ENCODE data around the gene SLC12A3.

Gene SLC12A3

DNA sequence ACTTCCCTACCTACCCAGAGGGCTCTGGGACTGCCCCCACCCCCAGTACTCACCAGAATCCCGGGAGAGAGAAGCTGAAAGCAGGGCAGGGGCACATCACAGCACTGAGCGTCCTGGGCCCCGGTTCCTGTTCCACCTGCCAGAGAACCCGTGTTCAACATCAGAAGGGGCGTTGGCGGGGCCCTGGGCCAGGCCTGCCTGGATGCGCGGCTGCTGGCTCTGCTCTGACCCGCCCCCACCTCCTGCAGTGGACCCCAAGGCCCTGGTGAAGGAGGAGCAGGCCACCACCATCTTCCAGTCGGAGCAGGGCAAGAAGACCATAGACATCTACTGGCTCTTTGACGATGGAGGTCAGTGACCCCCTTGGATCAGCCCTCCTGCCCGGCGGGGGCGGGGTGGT is 27.7 kb downstream of the SLC12A3 start:
- DNase-seq (ENCODE audit: low read depth): no peak

DNA sequence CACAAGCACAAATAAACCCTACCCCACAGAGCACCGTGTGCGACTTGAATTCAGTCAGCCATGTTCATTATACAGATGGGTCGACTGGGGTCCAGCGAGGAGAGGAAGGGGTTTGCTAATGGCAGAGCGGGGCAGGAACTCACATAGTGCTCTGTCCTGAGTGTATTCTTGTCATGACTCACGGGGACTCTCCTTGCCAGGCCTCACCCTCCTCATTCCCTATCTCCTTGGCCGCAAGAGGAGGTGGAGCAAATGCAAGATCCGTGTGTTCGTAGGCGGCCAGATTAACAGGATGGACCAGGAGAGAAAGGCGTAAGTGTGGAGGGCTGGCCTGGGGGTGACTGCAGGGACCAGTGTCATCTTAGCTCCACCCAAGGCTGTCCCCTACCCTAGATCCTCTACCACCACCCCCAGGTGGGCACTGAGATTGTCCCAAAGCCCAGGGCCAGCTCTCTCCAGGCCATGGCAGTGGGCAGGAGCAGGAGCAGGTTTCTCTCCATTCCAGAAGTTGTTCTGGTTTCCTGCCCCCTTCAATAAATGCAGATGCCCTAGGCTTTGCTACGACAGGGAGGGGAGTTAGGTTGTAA is 29.4 kb downstream of the SLC12A3 start:
- DNase-seq (ENCODE audit: low read depth): no peak

DNA sequence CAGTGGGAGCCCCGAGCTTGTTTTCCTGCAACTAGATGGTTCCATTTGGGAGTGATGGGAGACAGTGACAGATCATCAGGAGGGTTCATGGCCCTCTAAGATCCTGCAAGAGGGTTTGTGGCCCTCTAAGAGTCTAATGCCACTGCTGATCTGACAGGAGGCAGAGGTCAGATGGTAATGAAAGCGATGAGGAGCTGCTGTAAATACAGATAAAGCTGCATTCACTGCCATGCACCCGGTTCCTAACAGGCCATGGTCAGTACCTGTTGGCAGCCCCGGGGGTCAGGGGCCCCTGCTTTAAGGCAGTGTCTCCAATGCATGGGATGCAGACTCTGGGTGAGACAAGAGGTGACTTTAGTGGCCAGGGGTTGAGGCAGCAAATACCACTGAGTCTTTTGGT is 30.8 kb downstream of the SLC12A3 start:
- DNase-seq (ENCODE audit: low read depth): no peak

DNA sequence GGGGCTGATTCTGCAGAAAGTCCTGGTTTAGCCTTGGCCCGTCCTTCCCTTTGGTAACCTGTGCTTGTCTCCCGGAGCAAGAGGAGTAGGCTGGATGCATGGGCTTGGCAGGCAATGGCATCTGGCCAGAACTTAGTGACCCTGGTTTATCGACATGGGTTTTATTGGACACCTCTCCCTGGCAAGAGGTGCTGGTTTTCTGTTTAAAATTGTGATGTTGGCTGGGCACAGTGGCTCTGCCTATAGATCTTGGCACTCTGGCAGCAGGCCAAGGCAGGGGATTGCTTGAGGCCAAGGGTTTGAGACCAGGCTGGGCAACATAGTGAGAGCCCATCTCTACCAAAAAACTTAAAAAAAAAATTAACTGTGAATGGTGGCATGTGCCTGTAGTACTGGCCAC is 31.2 kb downstream of the SLC12A3 start:
- DNase-seq (ENCODE audit: low read depth): no peak

DNA sequence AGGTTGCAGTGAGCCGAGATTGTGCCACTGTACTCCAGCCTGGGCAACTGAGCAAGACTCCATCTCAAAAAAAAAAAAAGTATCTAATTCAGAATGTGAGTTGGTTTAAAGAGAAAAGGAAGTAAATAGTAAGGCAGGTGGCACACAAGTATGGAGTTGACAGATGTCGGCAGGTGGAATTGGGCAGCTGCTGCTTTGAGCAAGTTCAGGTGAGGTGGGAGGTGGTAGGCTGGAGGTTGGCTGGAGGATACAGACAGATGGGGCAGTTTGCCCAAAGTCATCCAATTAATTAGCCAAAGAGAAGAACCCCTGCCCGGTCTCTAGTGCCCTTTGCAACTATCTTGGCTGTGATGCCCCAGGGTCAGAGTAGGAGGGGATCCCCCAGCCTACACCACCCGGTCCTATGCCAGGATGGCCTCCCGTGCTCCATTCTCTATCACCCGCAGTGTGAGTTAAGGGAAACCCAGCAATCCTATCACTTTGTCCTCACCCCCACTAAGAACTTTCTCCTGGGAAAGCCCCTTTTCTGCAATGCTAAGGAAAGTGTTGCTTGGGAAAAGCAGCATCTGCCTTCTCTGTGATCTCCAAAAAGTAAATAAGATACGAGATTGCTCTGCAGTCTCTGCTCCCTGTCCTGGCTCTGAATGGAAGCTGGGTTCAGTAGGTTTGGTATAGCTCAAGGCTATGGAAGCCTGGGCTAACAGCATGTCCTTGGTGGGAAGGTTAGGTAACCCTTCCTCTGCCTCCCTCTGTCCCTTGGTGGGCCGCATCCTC is 32.2 kb downstream of the SLC12A3 start:
- DNase-seq (ENCODE audit: low read depth): no peak

DNA sequence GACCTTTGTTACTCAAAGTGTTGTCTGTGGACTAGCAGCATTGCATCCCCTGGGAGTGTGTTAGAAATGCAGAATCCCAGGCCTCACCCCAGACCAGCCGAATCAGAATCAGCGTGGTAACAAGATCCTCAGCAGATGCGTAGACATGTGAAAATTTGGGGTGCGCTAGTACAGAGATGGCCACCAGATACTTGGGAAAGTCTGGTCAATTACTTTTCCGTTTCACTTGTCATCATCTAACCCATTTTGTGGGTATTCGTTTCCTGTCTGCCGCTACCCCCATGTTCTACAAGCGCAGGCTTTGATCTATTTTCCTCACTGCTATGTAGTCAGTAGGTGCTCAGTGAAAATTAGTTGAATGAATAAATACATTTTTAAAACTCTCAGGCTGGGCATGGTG is 33.8 kb downstream of the SLC12A3 start:
- no peak for DNase-seq (ENCODE audit: low read depth)

DNA sequence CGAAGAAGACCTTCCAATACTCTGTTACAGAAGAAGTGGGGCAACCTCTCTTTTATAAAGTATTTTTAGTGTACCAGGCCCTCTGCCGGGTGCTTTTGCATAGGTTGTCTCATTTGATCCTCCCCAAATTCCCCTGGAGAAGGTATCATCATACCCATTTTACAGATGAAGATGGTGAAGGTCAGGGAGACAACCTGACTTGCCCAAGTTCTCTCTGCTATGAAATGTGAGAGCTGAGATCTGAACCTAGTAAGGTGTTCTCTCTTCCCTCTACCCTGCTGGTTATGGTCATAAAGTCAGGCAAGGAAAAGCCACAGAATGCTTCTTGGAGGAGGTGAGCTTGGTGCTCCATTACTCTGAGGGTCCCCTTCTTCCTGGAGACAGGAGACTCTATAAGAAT is 38.9 kb downstream of the SLC12A3 start:
- DNase-seq (ENCODE audit: low read depth): no peak

DNA sequence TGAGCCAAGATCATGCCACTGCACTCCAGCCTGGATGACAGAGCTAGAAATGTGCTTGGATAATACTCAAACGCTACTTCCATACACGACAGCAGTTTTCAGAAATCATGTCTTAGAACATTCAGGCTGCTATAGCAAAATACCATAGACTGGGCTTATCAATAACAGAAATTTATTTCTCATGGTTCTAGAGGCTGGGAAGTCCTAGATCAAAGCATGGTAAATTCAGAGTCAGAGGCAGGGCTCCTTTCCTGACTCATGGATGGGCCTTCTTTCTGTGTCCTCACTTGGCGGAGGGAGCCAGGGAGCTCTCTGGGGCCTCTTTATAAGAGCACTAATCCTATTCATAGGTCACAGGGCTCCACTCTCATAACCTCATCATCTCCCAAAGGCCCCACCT is 42.4 kb downstream of the SLC12A3 start:
- no peak for DNase-seq (ENCODE audit: low read depth)

DNA sequence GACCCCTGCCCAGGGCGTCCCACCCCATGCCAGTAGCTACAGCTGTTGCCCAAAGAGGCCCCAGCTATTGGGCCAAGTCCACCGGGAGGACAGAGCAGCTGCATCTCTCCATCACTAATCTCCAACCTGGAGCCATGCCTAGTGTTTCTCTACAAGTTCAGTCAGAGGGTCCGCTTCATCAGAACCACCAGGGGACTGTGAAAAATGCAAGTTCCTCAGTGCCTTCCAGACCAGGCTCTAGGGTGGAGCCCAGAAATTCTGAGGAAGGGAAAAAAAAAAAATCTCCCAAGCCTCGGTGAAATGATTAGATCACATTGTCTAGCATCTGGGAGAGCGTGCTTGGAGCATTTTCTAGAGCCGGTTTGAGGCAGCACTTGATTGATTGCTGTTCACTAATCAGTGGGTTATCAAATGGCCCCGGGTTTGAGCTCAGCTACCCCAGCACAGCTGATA is 44.5 kb downstream of the SLC12A3 start:
- DNase-seq (ENCODE audit: low read depth): no peak

DNA sequence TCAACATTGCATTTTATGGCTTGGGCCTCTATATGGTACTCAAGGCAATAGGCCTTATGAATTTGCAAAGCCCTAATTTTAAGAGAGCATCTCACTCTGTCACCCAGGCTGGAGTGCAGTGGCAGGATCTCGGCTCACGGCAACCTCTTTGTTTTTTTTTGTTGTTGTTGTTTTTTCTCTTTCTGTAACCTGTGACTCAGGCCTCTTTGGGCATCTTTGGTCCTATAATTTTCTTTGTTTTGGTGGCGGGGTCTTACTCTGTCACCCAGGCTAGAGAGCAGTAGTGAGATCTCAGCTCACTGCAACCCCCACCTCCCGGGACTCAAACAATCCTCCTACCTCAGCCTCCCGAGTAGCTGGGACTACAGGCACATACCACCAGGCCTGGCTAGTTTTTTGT is 45.1 kb downstream of the SLC12A3 start:
- DNase-seq (ENCODE audit: low read depth): no peak

DNA sequence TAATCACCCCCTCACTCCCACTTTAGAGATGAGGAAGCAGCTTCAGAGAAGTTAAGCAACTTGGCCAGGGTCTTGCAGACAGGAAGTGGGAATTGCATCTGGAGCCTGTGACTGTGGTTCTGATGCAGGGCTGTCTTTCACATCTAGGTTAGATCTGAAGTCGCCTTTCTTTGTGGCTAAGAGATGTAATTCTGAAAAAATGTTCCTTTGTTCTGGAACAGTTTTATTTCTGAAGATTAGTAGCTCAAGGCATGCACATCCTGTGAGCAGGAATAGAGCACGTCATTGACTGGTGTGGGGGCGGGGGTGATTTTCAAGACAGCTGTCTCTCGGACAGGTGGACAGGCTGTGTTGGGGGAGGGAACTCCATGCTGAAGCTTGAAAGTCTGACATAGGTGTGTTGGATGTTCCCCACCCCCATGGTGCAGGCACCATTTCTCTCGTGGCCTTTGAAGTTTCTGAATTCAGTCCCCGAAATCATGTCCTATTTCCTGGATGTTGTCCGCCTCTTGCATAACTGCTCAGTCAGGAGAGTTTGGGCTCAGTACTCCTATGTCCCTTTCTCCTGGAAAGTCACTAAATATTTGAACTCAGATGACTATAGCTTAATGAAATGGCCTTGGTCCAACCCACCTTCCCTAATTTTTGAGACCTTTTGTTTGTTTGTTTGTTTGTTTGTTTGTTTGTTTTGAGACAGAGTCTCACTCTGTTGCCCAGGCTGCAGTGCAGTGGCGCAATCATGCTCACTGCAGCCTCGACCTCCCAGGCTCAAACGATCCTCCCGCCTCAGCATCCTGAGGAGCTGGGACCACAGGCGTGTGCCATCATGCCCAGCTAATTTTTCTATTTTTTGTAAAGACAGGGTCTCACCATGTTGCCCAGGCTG is 45.9 kb downstream of the SLC12A3 start:
- no peak for DNase-seq (ENCODE audit: low read depth)

DNA sequence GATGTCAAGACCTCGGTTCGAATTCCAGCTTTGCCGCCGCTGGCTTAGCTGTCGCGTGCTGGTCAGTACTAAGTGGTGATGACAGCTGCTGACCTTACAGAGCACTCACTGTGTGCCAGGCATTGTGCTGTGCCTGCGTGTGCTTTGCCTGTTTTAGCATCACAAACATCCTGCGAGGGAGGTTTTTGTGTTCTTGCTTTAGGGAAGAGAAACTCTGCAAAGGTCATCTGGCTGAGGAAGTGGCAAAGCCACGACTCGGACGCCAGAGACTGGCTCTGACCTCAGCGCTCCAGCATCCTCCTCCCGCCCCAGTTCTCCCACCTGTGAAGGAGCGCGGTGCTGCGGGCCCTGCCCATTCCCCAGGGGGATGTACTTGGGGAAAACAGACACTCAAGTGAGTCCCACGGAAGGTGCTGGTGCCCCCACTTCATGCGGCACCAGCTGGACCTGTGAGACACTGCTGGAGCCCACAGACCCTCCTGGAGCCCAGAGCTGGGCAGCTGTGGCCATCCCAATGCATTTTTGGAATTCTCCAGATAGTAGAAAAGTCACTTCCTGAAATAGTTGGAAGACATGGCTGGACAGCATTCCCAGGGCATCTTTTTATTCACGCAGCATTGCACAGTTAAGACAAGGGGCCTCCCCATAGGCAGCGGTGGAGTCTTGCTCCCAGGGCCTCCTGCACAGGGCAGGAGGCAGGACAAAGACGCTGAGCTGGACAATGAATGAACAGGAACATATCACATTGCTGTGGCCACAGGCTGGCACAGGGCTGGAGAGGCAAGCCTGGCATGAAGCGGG is 47.0 kb downstream of the SLC12A3 start:
- no peak for DNase-seq (ENCODE audit: low read depth)

DNA sequence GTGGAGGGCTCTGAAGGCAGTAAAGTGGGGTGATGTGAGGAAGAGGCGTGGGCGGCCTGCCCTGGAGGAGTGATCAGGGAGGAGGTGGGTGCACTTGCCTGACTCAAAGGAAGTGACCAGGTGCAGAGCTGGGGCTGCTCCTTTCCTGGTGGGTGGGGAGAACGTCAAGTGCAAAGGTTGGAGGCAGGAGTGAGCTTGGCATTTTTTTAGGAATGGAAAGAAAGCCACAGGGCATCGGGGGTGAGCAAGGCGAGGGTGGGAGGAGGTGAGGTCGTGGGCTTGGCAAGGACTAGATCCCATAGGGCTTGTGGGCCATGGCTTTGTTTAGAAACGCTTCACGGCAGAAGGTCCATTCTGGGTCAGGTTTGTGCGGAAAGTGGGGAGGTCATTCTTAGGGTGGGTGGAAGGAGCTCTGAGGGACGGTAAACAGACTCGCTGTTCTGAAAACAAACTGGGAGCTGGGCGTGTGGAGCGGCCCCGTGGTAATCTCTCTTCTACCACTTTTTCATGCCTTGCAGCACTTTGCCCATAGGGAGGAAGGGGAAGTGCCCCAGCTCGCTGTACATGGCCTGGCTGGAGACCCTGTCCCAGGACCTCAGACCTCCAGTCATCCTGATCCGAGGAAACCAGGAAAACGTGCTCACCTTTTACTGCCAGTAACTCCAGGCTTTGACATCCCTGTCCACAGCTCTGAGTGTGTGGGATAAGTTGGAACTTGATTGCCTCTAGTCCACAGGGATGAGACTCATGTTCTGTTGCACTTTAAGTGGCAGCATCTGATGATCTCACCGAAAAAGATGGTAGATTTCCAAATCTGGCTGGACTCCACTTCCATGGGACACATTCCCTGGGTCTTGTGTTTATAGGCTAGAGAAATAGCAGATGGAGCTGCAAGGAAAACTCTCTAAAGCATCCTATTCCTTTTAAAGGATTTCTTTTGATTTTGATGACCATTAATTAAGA is 48.0 kb downstream of the SLC12A3 start:
- no peak for DNase-seq (ENCODE audit: low read depth)

DNA sequence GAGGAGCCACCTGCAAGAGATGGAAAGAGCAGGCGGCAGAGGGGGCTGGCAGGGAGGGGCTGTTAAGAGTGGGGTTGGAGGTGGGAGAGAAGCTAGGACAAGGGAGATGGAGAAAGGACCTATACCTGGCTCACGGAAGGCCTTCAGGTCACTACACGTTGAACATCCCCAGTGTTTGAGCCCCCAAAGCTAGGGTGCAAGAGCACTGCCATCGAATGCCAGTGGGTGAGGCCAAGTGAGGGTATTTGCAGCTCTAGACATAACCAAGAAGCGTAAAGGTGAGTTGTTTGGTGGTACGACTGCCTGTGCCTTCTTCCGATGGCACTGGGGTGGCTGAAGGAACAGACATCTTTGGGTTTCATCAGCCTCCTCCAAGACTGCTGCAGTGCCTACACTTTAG is 49.9 kb downstream of the SLC12A3 start:
- no peak for DNase-seq (ENCODE audit: low read depth)

DNA sequence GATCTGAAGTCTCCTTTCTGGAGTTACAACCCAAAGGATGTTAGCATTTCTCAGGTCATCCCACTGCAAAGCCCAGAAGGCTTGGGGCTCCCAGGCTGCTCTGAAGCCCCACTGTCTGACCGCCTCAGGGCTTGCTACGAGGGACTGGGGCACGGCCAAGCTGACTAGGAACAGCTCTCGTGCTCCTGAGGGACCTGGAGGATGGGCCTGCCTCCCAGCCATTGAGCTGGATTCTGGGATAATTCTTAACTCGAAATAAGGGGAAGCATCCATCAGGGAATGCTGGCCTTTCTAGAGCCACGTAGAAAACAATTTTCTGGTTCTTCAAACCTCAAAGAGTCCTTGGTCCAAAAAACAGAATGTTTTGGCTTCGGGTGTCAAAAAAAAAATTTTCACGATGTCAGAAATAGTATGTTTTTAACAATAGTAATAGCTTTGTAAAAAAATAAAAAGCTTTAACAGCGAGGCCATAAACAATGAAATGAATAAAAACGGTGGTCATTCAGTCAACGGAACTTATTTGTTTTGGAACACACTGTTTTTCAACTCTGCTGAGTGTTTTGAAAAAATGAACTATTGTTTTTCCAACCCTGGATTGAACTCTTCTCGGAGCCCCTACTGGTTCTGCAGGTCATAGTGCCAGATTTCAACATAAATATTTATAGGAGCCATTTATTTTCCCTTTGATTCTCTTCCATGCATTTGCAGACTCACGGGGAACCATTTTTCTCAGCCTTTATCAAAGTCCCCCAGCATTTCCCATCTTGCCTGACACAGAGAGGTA is 50.5 kb downstream of the SLC12A3 start:
- no peak for DNase-seq (ENCODE audit: low read depth)

DNA sequence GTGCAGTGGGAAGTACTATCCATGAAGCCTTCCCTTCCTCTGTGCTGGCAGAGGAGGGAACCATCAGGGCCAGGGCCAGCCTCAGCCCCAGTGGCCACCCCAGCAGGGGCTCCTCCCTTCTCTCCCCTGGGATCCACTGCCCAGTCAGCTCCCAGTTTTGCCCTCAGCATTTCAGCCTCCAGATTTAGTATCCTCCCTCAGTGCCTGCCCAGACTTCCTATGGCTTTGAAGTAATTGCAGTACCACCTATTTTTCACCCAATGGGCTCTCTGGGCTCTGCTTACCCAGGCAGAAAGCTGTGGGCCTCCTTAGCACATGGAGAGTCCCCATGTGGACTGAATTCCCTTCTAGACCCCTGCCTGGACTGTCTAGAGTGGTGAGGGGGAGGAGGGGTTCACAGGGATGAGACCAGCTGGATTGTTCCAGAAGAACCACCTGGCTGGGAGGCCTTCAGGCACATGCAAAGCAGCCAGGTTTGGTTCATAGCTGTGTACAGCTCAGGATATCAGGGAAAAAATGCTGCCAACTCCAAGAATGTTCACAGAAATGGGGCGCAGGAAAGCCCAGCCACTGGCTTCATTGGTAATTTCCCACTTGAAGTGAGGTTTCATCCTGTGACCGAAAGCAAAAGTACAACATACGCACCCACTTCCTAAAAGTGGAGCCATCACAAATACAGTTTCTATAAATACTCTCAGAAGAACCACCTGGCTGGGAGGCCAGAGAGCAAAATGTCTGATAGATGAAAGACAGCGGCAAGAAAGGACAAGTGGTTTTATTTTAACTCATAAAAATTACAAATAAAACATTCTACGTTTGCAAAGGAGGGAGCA is 51.8 kb downstream of the SLC12A3 start:
- DNase-seq (ENCODE audit: low read depth): no peak

DNA sequence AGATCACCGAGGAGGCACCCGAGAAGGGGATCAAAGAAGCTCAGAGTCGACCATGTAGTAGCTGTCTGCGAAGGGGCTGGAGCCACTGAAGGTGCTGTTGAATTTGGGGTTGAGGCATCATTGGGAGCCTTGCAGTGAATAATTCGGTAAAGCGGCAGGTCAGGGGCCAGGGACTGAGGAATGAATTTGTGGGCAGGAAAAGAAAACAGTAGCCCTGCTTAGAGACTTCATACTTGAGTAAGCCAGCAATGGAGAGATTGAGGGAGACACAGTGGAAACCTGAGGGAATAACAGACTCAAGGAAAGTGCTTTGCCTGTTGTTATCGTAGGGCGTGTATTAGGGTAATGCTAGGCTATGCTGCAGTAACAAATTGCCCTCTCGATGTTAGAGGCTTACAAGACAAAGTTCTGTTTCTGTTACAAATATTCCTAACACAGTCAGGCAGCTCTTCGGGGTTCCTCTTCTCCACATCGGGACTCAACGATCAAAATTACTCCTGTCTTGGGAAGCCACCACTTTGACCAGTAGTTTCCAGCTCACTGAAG is 53.5 kb downstream of the SLC12A3 start:
- no peak for DNase-seq (ENCODE audit: low read depth)

DNA sequence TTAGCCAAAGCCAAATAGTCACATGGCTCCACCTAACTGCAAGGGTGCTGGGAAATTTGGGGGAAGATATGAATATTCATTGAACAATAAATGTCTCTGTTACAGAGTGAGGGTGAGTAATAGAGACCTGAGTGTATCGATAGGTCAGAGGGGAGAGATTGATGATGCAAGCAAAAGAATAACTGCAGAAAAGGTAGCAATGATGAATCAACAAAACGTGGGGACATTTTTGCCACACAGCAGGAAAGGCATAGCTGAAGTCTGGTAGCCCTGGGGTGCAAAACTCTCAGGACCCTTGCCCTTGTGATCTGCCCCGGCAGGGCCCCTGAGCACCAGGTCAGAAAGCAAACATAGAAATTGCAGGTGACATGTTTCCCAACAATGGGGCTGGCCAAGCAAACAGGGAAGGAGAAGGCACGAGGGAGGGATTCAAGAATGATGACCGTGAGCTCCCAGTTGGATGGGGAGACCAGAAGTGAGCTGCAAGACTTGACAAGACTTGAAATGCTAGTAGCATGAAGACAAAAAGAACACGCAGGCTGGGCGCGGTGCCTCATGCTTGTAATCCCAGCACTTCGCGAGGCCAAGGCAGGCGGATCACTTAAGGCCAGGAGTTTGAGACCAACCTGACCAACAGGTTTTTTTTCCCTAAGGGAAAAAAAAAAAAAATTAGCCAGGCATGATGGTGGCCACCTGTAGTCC is 54.2 kb downstream of the SLC12A3 start:
- no peak for DNase-seq (ENCODE audit: low read depth)
